ENCODE measurements around the gene PCDHGB1.
"Not testable (repeated sequence)": the region's sequence is repeated elsewhere in the genome, so short reads cannot be mapped to it uniquely, and the experiment has no call there.

The PCDHGB1 gene

GRCh38 chr5:141349917-141350619 is at the start of gene PCDHGB1:
Gene PCDHGB1, plus strand, starts transcription at chr5:141350099. Its CDS starts 162 bp downstream, at chr5:141350261.
- peak; percentile 37 for DNase-seq

- DNase-seq: no peak
These were observed 46.1 kb upstream of the PCDHGB1 start, which contains the start of gene SLC25A2 for GRCh38 chr5:141303756-141304155. Gene SLC25A2, minus strand, starts transcription at chr5:141304049. Its CDS starts 184 bp downstream, at chr5:141303865.

- DNase-seq: no peak
These were observed 43.3 kb upstream of the PCDHGB1 start for GRCh38 chr5:141306630-141307029.

GRCh38 chr5:141313711-141314110 is 36.2 kb upstream of the PCDHGB1 start:
- DNase-seq: no peak

- DNase-seq: not testable (repeated sequence)
These were observed 32.9 kb upstream of the PCDHGB1 start for GRCh38 chr5:141316963-141317362.

- DNase-seq: no peak
These were observed 30.7 kb upstream of the PCDHGB1 start for GRCh38 chr5:141319202-141319601.

GRCh38 chr5:141319699-141320098 is 30.2 kb upstream of the PCDHGB1 start:
- DNase-seq: no peak

GRCh38 chr5:141320225-141321169 is 29.4 kb upstream of the PCDHGB1 start, which contains the start of gene TAF7:
Gene TAF7, minus strand, starts transcription at chr5:141320784. Its CDS starts 740 bp downstream, at chr5:141320044.
- DNase-seq: peak; percentile 93

- no peak for DNase-seq
These were observed 27.6 kb upstream of the PCDHGB1 start for GRCh38 chr5:141322261-141322660.

GRCh38 chr5:141326088-141326854 is 23.6 kb upstream of the PCDHGB1 start:
- peak; percentile 77 for DNase-seq

GRCh38 chr5:141328231-141328630 is 21.7 kb upstream of the PCDHGB1 start:
- DNase-seq: no peak

GRCh38 chr5:141330299-141331080 is 19.4 kb upstream of the PCDHGB1 start, which contains the start of gene PCDHGA1:
Gene PCDHGA1, plus strand, starts transcription at chr5:141330514.
- DNase-seq: peak; percentile 37

GRCh38 chr5:141332571-141332970 is 17.3 kb upstream of the PCDHGB1 start:
- DNase-seq: not testable (repeated sequence)

- DNase-seq: no peak
These were observed 11.2 kb upstream of the PCDHGB1 start, which contains the start of gene PCDHGA2 for GRCh38 chr5:141338538-141339306. Gene PCDHGA2, plus strand, starts transcription at chr5:141338760.

GRCh38 chr5:141340781-141341354 is 9.0 kb upstream of the PCDHGB1 start:
- not testable (repeated sequence) for DNase-seq

GRCh38 chr5:141342773-141343172 is 7.1 kb upstream of the PCDHGB1 start:
- DNase-seq: no peak

- no peak for DNase-seq
These were observed 6.5 kb upstream of the PCDHGB1 start, which contains the start of gene PCDHGA3 for GRCh38 chr5:141343242-141343952. Gene PCDHGA3, plus strand, starts transcription at chr5:141343829. Its CDS starts 205 bp downstream, at chr5:141344034.

GRCh38 chr5:141343953-141344463 is 5.9 kb upstream of the PCDHGB1 start:
- no peak for DNase-seq

GRCh38 chr5:141345327-141345726 is 4.6 kb upstream of the PCDHGB1 start:
- no peak for DNase-seq
